Kidney (tissue), 14 donors: ENCODE data around the gene PLIN3. TPM values are rescaled to one million over a fixed set of nuclear protein-coding genes. Genes with fewer than 3 reads are reported as not detected.
A peak's percentile ranks its signal among the peaks of the same experiment; 100 is the strongest.
"Not testable (repeated sequence)": the region's sequence is repeated elsewhere in the genome, so short reads cannot be mapped to it uniquely, and the experiment has no call there.

Experiments used
- DNase-seq, 5 donors: peaks; one replicate each; pipeline ENCODE4 v3.0.0-alpha.2; 2013 to 2020
- FAIRE-seq: peaks from 2 replicates; lab custom pipeline; 2012; peaks lifted over from hg19 to GRCh38; lab: Jason Lieb, UNC
- H3K27ac ChIP-seq, 2 donors: one replicate each; pipeline ENCODE4 v1.7.0; 2013; ENCODE audit warnings: low read depth in 2 of 2, low read length in 2 of 2, inconsistent platforms in 1 of 2
- H3K27me3 ChIP-seq: one replicate; pipeline ENCODE4 v1.7.1; 2013; ENCODE audit warnings: low read length, inconsistent platforms; ENCODE audit not compliant: control insufficient read depth, insufficient read depth
- H3K36me3 ChIP-seq, 3 donors: one replicate each; pipeline versions ENCODE4 v1.7.0 to v1.7.1; 2013; ENCODE audit warnings: low read length in 3 of 3, control low read depth in 1 of 3, inconsistent platforms in 1 of 3; ENCODE audit not compliant: insufficient read depth in 3 of 3, control insufficient read depth in 2 of 3
- H3K4me1 ChIP-seq, 3 donors: one replicate each; pipeline versions ENCODE4 v1.7.0 to v1.7.1; 2013; ENCODE audit warnings: low read length in 3 of 3, inconsistent platforms in 1 of 3, low read depth in 1 of 3; ENCODE audit not compliant: control insufficient read depth in 2 of 3, insufficient read depth in 2 of 3
- H3K4me3 ChIP-seq, 3 donors: one replicate each; pipeline versions ENCODE4 v1.7.0 to v1.8.1; 2013; ENCODE audit warnings: low read length in 3 of 3, control low read depth in 1 of 3, inconsistent platforms in 1 of 3
- H3K9ac ChIP-seq, 3 donors: one replicate each; pipeline versions ENCODE4 v1.7.0 to v1.7.1; 2013; ENCODE audit warnings: low read length in 3 of 3, control low read depth in 1 of 3, inconsistent platforms in 1 of 3
- H3K9me3 ChIP-seq, 3 donors: one replicate each; pipeline versions ENCODE4 v1.7.0 to v1.7.1; 2013; ENCODE audit warnings: low read length in 3 of 3, control low read depth in 1 of 3, inconsistent platforms in 1 of 3; ENCODE audit not compliant: control insufficient read depth in 2 of 3, insufficient read depth in 1 of 3
- CTCF ChIP-seq: IDR thresholded peaks from 3 replicates; pipeline ENCODE4 v1.5.1; 2012; ENCODE audit warnings: mild to moderate bottlenecking, moderate library complexity, borderline replicate concordance; ENCODE audit not compliant: insufficient read depth; ENCODE audit errors: extremely low read depth
- intact Hi-C: fragments of 100-400 bp; cut with DNase I; formaldehyde crosslinking; loops from one replicate; pipeline ENCODE4 v1.11.1; 2022
- polyA plus RNA-seq: library from polyadenylated mRNA; stranded (reverse); fragments of 350-450 nt; fragmentation: Illumina TruSeq; extraction: RNeasy Lipid Tissue Mini Kit (QIAGEN cat#74804); gene quantifications from one replicate; pipeline ENCODE4 v1.2.3, GENCODE V29; 2014; ENCODE audit warnings: low read depth, low replicate concordance; ENCODE audit not compliant: insufficient read depth
- total RNA-seq: library from RNA; stranded (reverse); fragmentation: NEBNext Ultra II Directional; extraction: Animal tissue kit (Norgen Biotek cat#: 25700); gene quantifications from one replicate; pipeline ENCODE4 v1.2.1, GENCODE V29; 2021
- donor health status: control.
- donor health status: control.
- donor health status: control.
- donor health status: control.
- donor health status: control.
- donor health status: DM: yes; HTN: yes; CAD: no.
- donor health status: Normal renal cell carcinoma (clear cell type).

Gene PLIN3
- total and polyA plus RNA-seq, 2 donors from 2014 or later: 30.5 to 60.0 TPM

DNA sequence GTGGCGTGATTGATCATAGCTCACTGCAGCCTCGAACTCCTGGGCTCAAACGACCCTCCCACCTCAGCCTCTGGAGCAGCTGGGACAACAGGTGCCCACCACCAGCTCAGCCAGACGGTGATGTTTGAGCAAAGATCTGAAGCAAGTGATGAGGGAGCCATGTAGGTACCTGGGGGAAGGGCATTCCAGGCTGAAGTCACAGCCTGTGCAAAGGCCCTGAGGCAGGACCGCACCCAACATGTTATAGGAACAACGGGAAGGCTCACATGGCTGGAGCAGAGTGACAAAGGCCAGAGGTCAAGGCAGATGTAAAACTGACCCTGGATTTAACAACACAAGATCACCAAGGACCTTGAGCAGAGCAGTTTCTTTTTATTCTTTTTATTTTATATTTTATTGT is 61.1 kb downstream of the PLIN3 start:
- Histone ChIP-seq H3K4me3 (no peak overlapping the region), H3K36me3 (no peaks in the 10 kb centered on the region), H3K9me3 (no peaks in the 10 kb centered on the region), H3K4me1 (no peaks in the 10 kb centered on the region), H3K27ac (no peak overlapping the region), H3K27me3 (no peaks in the 10 kb centered on the region), H3K9ac (no peak overlapping the region)
- no peak for TF ChIP-seq CTCF
- FAIRE-seq (no peak), DNase-seq (no peak)
- intact Hi-C loops: loop anchor here (5.0 to 10.0 kb wide), 2 partner anchors 46 to 218 kb away; no protein-coding TSS in a partner anchor

DNA sequence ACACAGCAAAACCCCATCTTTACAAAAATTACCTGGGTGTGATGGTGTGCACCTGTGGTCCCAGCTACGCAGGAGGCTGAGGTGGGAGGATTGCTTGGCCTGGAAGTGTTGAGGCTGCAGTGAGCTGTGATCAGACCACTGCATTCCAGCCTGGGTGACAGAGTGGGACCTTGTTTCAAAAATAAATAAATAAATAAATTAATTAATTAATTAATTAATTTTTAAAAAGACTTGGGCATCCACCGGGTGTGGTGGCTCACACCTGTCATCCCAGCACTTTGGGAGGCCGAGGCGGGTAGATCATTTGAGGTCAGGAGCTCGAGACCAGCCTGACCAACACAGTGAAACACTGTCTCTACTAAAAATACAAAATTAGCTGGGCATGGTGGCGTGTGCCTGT is 62.3 kb downstream of the PLIN3 start:
- not testable (repeated sequence) for FAIRE-seq, H3K27ac ChIP-seq, H3K9me3 ChIP-seq, H3K4me1 ChIP-seq, DNase-seq, H3K36me3 ChIP-seq, H3K27me3 ChIP-seq, H3K4me3 ChIP-seq, H3K9ac ChIP-seq
- intact Hi-C loops: loop anchor here (5.0 to 10.0 kb wide), 2 partner anchors 47 to 220 kb away; no protein-coding TSS in a partner anchor

DNA sequence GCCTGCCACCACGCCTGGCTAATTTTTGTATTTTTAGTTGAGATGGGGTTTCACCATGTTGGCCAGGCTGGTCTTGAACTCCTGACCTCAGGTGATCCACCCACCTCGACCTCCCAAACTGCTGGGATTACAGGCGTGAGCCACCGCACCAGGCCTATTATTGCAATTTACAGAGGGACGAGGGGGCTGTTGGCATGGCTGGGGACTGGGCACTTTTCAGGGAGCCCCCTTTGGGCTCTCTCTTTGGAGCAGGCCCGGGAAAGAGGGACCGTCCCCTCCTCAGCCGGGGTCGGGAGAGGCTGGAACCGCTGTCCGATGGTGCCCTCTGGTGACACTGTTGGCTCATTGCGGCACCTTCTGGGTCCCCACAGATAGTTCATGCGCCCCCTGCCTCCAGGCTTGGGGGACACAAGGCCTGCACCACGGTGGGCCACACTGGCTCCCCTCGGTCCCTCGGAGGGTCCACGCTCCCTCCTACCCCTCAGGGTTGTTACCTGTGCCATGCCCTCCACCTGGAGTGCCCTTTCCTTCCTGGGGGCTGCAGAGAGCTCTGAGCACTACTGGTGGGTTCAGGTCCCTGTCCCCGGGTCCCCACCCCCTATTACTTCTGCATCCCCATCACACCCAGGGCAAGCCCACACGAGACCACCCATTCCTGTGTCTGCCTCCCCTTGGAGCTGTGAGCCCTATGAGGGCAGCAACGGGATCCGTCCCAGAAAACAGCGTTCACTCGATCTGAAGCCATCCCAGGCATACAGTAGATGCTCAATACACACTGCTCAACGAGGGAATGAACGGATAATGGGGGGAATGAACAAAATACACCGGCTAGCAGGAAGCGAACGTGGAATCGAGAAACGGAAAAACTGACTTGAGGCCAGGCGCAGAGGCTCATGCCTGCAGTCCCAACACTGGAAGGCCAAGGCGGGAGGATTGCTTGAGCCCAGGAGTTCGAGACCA is 63.5 kb downstream of the PLIN3 start:
- TF ChIP-seq CTCF: peak; percentile 61
- DNase-seq: peak; percentile 69 to 80 (median 76)
- Histone ChIP-seq H3K36me3 (no peaks in the 10 kb centered on the region), H3K27me3 (no peaks in the 10 kb centered on the region), H3K9me3 (no peaks in the 10 kb centered on the region), H3K27ac (no peak overlapping the region), H3K4me3 (no peak overlapping the region), H3K4me1 (no peaks in the 10 kb centered on the region), H3K9ac (no peak overlapping the region)
- FAIRE-seq: no peak
- intact Hi-C loops: loop anchor here (10.0 kb wide), 1 partner anchor 221 kb away; no protein-coding TSS in a partner anchor

DNA sequence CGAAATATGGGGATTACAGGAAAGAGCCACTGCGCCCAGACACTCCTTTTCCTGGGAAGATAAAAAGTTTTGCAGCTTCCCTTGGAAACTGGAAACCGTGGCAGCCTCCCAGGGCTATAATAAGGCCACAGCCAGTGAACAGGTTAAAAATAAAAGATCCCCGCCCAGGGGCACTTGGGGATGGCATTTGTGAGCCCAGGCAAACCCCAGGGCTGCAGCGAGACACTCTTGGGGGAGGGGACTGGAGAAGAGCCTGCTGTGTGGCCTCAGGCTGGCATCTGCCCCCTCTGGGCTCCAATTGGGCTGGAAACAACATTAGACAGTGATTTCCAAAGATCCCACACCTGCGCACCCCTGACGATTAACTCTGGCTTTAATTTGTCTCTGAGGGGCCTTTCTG is 64.8 kb downstream of the PLIN3 start:
- intact Hi-C loops: loop anchor here (10.0 kb wide), 1 partner anchor 222 kb away; no protein-coding TSS in a partner anchor
- H3K4me1 ChIP-seq: no peaks in the 10 kb centered on the region

More for the DNA sequence above, 64.8 kb downstream of the PLIN3 start:
- DNase-seq (no peak), FAIRE-seq (no peak)
- no peaks in the 10 kb centered on the region for H3K9me3 ChIP-seq
- H3K9ac ChIP-seq: no peak overlapping the region
- H3K27me3 ChIP-seq: no peaks in the 10 kb centered on the region
- H3K27ac ChIP-seq: no peak overlapping the region
- TF ChIP-seq CTCF: no peak
- H3K4me3 ChIP-seq: no peak overlapping the region
- peaks cover 0 to 2% (median 0%) of the 10 kb centered on the region in 3 donors for H3K36me3 ChIP-seq
